ENCODE data around the gene ADAMTSL4. TPM values are rescaled to one million over a fixed set of nuclear protein-coding genes. Genes with fewer than 3 reads are reported as not detected.

Gene ADAMTSL4
- total and polyA plus RNA-seq, 9 of the 15 experiments (the other 6 are each of a cell fraction or from before 2014, with no cell fraction given): 12.7 to 212 (median 35.6) TPM

- TF ChIP-seq MECOM (CRISPR knock-in tag; IDR thresholded peaks at IDR 0.05) (0 out of 2 replicates have a peak, but pooled peaks have one; percentile 11), EP400 (IDR thresholded peaks at IDR 0.05) (peak; percentile 74; the same call in 1 of the 2 replicates), ZBTB11 (CRISPR knock-in tag; IDR thresholded peaks at IDR 0.05) (peak in 2 of 3 experiments; percentile 58 to 60; a peak in 2 of 6 replicates), ZNF431 (CRISPR knock-in tag; IDR thresholded peaks at IDR 0.05) (no peak), HDAC8 (tag; IDR thresholded peaks at IDR 0.05) (0 out of 2 replicates have a peak, but pooled peaks have one; percentile 44), ZNF586 (CRISPR knock-in tag; conservative IDR thresholded peaks at IDR 0.05) (no peak), ZNF217 (CRISPR knock-in tag; IDR thresholded peaks at IDR 0.05) (no peak), ZNF512 (tag; IDR thresholded peaks at IDR 0.05) (no peak), PRDM10 (IDR thresholded peaks at IDR 0.05; ENCODE audit: partially characterized antibody) (peak; percentile 68), ZNF644 (tag; IDR thresholded peaks at IDR 0.05; ENCODE audit: low read depth) (no peak), E2F5 (CRISPR knock-in tag; IDR thresholded peaks at IDR 0.05) (no peak), PBX2 (CRISPR knock-in tag; IDR thresholded peaks at IDR 0.05; ENCODE audit: low read depth) (peak; percentile 68), PBX2 (tag; conservative IDR thresholded peaks at IDR 0.05; ENCODE audit: low read depth) (peak; percentile 87)
Observed at GRCh38 chr1:150515328-150516049, 33.7 kb upstream of the ADAMTSL4 start, which contains the start of gene FALEC (continued).

Data from K562 (cell line).